Osteocyte (in vitro differentiated cells): Measurements from ENCODE around the gene METTL6. TPM values are rescaled to one million over a fixed set of nuclear protein-coding genes. Genes with fewer than 3 reads are reported as not detected.
"Not testable (repeated sequence)": the region's sequence is repeated elsewhere in the genome, so short reads cannot be mapped to it uniquely, and the experiment has no call there.

ENCODE experiments used
- DNase-seq: peaks from one replicate; pipeline ENCODE4 v3.0.0; 2021; ENCODE audit warnings: mixed read lengths; ENCODE audit not compliant: unreplicated experiment; ENCODE audit errors: extremely low spot score
- H3K27ac Mint-ChIP-seq: one replicate; pipeline ENCODE4 v1.8.0; 2021; ENCODE audit warnings: mild to moderate bottlenecking, mixed read lengths; ENCODE audit not compliant: unreplicated experiment
- H3K27me3 Mint-ChIP-seq: one replicate; pipeline ENCODE4 v1.8.0; 2021; ENCODE audit warnings: mixed read lengths; ENCODE audit not compliant: unreplicated experiment
- H3K36me3 Mint-ChIP-seq: one replicate; pipeline ENCODE4 v1.8.0; 2021; ENCODE audit warnings: mixed read lengths; ENCODE audit not compliant: unreplicated experiment
- H3K4me1 Mint-ChIP-seq: one replicate; pipeline ENCODE4 v1.8.0; 2021; ENCODE audit warnings: mixed read lengths; ENCODE audit not compliant: unreplicated experiment
- H3K4me3 Mint-ChIP-seq: one replicate; pipeline ENCODE4 v1.8.0; 2021; ENCODE audit warnings: mild to moderate bottlenecking, moderate library complexity, mixed read lengths; ENCODE audit not compliant: unreplicated experiment
- H3K9me3 Mint-ChIP-seq: one replicate; pipeline ENCODE4 v1.8.0; 2021; ENCODE audit warnings: mixed read lengths; ENCODE audit not compliant: unreplicated experiment
- total RNA-seq: library from RNA; stranded (reverse); gene quantifications from 2 replicates; pipeline ENCODE4 v1.2.1, GENCODE V29; 2021
- TF ChIP-seq, protein P1 (sequence below): fragments of 200-600 bp; sonication (generic); IDR thresholded peaks from 2 replicates; pipeline ENCODE4 v1.5.0; 2021; ENCODE audit warnings: antibody characterized with exemption, mild to moderate bottlenecking, moderate library complexity

Gene METTL6
- total RNA-seq, 1 donor from 2014 or later = 20.5 TPM

DNA sequence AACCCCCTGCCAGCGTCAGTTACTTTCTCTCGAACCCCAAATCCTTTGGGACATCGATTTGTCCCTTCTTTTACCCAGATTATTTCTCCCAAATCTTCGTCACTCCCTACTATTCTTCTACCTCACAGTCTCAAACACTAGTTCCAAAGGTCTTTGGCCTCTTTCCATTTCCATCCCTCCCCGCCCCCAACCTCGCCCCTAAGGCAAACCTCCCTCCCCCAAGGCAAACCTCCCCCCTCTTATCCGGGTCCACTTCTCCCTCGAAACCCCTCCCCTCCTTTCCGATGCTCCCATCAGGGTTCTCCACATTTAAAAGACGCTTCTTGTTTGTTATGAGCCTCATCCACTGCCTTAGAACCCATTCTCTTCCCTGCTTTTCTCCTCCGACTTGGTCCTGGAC, 637 bp upstream of the METTL6 start:
- no peaks in the 10 kb centered on the region for H3K27me3 Mint-ChIP-seq
- TF ChIP-seq, protein P1, sequence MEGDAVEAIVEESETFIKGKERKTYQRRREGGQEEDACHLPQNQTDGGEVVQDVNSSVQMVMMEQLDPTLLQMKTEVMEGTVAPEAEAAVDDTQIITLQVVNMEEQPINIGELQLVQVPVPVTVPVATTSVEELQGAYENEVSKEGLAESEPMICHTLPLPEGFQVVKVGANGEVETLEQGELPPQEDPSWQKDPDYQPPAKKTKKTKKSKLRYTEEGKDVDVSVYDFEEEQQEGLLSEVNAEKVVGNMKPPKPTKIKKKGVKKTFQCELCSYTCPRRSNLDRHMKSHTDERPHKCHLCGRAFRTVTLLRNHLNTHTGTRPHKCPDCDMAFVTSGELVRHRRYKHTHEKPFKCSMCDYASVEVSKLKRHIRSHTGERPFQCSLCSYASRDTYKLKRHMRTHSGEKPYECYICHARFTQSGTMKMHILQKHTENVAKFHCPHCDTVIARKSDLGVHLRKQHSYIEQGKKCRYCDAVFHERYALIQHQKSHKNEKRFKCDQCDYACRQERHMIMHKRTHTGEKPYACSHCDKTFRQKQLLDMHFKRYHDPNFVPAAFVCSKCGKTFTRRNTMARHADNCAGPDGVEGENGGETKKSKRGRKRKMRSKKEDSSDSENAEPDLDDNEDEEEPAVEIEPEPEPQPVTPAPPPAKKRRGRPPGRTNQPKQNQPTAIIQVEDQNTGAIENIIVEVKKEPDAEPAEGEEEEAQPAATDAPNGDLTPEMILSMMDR = no peak
- H3K27ac Mint-ChIP-seq = peak overlapping the region; percentile 93
- H3K36me3 Mint-ChIP-seq = peaks cover 17% of the 10 kb centered on the region
- no peak for DNase-seq
- H3K9me3 Mint-ChIP-seq = no peaks in the 10 kb centered on the region
- H3K4me1 Mint-ChIP-seq = peaks cover 36% of the 10 kb centered on the region
- peak overlapping the region; percentile 94 for H3K4me3 Mint-ChIP-seq

DNA sequence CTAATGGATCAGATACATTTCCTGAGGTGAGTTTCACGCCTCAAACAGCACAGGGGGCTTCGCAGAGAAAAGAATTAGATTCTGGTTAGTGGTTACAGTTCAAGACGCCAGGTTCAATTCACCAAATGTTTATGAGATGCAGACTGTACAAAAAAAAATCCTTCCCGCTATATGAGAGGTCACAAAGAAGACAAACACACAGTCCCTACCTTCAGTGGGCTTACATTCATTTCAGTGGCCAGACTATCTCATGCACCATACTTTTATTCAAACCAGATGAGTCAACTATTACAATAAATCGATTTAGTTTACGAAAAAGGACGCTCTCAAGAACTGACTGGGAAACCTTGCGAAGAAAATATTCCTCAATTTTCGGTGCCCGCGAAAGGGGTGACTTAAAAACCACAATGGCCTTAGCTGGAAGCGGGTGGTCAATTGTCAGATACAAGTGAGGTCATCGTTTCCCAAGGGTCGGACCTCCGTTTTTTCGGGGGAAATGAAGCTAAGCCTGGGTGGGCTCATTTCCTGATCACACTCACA, 695 bp downstream of the METTL6 start:
- DNase-seq = no peak
- Mint-ChIP-seq H3K4me3 (peak overlapping the region; percentile 94), H3K36me3 (peaks cover 15% of the 10 kb centered on the region), H3K27me3 (no peaks in the 10 kb centered on the region), H3K4me1 (peaks cover 36% of the 10 kb centered on the region), H3K27ac (peak overlapping the region; percentile 93), H3K9me3 (no peaks in the 10 kb centered on the region)
- TF ChIP-seq, protein P1 = no peak

DNA sequence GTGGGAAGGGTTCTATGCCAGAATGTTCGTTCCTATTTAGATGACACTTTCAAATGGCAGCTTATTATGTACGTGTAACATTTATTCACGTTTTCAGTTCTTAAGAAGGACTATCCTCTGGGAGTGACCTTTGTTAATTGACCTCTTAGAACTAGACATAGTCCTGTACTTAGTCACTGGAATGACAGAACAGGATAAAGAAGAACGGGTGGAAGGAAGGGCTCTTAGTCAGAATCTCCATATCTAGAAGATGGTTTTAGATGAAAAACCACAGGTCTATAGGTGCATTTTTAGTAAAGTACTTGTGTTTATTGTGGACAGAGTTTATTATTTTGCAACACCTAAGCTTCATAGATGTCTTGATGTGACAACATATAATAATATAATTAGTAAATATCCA, 6.5 kb downstream of the METTL6 start:
- Mint-ChIP-seq H3K36me3 (peaks cover 25% of the 10 kb centered on the region), H3K4me3 (no peak overlapping the region), H3K27ac (no peak overlapping the region), H3K9me3 (no peaks in the 10 kb centered on the region), H3K27me3 (no peaks in the 10 kb centered on the region), H3K4me1 (peaks cover 8% of the 10 kb centered on the region)
- TF ChIP-seq, protein P1 = no peak
- DNase-seq = no peak

DNA sequence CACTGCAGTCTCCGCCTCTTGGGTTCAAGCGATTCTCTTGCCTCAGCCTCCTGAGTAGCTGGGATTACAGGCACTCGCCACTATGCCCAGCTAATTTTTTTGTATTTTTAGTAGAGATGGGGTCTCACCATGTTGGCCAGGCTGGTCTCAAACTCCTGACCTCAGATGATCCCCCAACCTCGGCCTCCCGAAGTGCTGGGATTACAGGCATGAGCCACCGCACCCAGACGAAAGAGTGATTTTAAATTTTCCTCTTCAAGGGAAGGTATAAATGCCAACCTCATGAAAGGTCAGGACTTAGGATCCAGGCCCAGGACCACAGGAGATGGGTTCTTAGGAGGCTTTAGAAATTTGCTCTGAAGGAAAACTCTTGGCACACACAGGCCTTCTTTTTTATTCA, 16.4 kb downstream of the METTL6 start:
- H3K36me3 Mint-ChIP-seq = peaks cover 50% of the 10 kb centered on the region
- H3K27me3 Mint-ChIP-seq, H3K4me3 Mint-ChIP-seq, H3K27ac Mint-ChIP-seq, H3K9me3 Mint-ChIP-seq, H3K4me1 Mint-ChIP-seq: not testable (repeated sequence)
- peak; percentile 70 for DNase-seq

DNA sequence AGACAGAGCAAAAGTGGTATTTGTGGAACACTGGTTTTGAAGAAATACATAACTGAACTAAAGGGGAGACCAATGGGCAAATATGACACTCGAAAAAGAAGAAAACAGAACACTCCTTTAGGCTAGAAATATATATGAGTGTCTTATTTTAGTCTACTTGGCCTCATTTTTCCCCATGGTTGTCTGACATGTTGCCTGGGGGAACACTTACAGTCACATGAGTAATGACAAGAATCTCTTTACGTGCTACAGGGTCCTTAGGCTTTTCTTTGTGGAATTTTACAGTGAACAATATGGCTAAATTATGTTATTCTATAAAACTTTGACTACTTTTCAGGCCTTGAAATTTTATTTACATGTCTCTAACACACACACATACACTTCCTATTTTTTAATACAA, 17.6 kb downstream of the METTL6 start:
- H3K36me3 Mint-ChIP-seq = peaks cover 38% of the 10 kb centered on the region
- no peaks in the 10 kb centered on the region for H3K9me3 Mint-ChIP-seq
- no peak overlapping the region for H3K4me3 Mint-ChIP-seq
- TF ChIP-seq, protein P1 = no peak
- H3K27me3 Mint-ChIP-seq = no peaks in the 10 kb centered on the region
- DNase-seq = no peak
- H3K27ac Mint-ChIP-seq = no peak overlapping the region
- no peaks in the 10 kb centered on the region for H3K4me1 Mint-ChIP-seq

DNA sequence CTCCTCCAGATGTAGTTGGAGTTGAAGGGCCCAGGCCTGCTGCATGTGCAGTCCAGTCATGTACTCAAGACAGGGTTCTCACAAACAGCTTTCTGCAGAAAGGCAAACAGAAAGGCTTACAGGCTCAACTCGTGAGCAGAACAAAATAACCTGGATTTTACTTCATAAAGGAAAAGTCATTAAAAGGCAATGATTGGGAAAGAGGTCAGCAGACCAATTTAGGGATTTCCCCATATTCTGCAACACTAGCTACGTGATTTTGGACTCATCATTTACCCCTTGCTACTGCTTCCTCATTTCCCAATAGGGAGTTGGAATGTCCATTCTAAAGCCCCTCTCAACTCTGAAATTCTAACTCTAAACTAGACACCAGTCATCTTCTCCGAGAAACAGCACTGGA, 18.1 kb downstream of the METTL6 start:
- no peaks in the 10 kb centered on the region for H3K27me3 Mint-ChIP-seq
- peaks cover 34% of the 10 kb centered on the region for H3K36me3 Mint-ChIP-seq
- TF ChIP-seq, protein P1 = no peak
- H3K9me3 Mint-ChIP-seq = no peaks in the 10 kb centered on the region
- no peak overlapping the region for H3K27ac Mint-ChIP-seq
- no peak overlapping the region for H3K4me3 Mint-ChIP-seq
- no peaks in the 10 kb centered on the region for H3K4me1 Mint-ChIP-seq
- DNase-seq = no peak
